HG03097 (cell line): ENCODE results near the gene EEPD1.

Experiments
- ATAC-seq: cut with Tn5 transposase; IDR thresholded peaks from one replicate; pipeline ENCODE4 v1.9.1; 2021; ENCODE audit not compliant: unreplicated experiment, low FRiP score

EEPD1 gene

DNA sequence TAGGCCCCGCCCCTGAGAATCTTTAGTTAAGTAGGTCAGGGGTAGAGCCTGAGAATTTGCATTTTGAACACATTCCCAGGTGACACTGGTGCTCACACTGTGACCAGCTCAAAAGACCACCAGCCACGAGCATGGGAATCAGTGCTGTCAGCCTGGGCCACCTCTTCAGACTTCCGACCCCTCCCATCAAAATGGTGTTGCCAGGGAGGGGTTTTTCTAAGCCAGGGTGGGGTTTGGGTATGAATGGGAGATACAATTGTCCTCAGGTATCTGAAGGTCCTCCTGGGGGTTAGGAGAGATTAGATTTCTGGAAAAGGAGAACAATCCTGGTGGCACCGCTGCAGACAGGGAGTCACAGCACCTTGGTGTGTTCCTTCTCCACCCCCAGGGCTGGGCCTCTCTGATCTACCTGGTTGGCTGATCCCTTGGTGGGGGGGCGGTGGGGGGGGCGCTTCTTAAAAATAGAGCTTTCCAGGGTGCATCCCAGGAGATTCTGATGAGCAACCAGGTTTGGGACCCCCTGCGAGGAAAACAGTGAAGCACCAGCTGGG is 125.1 kb downstream of the EEPD1 start:
- no peak for ATAC-seq

DNA sequence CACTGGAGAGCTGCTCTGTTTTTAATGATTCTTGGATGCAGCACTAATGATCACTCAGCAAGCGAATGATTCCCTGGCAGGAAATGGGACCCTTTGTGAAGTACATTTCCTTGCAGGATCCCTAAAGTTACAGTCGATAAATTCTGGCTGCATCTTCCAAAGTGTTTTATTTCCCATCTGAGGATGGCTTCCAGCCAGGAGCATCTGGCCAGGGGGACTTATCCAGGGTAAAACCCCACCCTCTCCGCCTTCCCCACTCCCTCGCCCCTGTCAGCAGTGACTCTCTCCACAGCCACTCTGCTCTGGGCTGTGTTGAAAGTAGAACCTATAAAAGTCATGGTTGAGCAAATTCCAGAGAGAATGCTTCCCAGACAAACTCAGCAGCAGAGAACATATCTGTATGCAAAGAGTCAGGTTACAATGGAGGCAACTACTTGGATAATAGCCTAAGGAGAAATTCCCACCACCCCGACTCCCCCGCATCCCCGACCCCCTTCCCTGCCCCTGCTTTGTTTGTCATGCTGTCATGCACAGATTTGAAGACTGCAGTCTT is 125.6 kb downstream of the EEPD1 start:
- ATAC-seq: no peak

DNA sequence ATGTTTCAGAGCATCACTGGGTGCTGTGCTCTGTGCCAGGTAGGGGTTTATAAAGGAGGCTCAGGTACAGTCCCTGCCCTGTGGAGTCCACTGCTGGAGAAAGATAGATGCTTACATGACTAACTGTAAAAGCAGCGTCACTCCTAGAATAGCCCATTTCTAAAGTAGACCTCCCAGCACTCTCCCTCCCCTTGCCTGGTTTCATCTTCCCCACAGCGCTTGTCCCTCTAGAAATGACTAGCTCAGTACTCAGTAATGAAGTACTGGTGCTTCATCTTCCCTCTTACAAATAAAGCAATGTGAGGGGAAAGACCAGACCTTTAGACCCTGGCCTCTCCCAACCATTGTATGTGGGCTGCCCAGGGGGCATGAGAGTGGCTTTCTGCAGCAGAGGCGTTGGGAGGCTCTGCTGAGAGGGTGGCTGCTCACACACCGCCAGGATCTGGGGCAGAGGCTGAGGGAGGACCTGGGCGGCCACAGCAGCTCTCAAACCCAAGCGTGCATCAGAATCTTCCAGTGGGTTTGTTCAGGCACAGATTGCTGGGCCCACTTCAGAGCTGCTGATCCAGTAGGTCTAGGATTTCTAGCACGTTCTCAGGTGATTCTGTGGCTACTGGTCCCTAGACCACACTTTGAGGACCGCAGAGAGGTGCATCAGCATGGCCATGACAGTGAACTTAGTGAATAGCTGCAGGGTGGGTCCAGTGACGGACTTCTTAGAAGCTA is 126.3 kb downstream of the EEPD1 start:
- ATAC-seq: peak; percentile 40

DNA sequence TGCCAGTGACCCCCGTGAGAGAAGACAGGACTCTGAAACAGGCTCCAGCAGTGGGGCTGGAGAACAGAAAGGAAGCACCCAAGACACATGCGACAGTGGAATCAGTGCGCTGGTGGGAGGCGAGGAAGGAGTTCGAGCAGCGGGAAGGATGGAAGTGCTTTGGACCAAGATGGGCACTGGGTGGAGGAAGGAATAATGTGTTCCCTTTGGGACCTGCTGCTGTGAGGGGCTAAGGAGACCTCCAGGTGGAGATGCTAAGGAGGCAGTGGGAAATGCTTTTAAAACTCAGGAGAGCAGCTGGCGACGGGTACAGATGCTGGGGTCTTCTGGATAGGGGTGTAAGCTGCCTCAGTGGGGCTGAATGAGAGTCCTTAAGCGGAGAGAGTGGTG is 126.9 kb downstream of the EEPD1 start:
- ATAC-seq: no peak

DNA sequence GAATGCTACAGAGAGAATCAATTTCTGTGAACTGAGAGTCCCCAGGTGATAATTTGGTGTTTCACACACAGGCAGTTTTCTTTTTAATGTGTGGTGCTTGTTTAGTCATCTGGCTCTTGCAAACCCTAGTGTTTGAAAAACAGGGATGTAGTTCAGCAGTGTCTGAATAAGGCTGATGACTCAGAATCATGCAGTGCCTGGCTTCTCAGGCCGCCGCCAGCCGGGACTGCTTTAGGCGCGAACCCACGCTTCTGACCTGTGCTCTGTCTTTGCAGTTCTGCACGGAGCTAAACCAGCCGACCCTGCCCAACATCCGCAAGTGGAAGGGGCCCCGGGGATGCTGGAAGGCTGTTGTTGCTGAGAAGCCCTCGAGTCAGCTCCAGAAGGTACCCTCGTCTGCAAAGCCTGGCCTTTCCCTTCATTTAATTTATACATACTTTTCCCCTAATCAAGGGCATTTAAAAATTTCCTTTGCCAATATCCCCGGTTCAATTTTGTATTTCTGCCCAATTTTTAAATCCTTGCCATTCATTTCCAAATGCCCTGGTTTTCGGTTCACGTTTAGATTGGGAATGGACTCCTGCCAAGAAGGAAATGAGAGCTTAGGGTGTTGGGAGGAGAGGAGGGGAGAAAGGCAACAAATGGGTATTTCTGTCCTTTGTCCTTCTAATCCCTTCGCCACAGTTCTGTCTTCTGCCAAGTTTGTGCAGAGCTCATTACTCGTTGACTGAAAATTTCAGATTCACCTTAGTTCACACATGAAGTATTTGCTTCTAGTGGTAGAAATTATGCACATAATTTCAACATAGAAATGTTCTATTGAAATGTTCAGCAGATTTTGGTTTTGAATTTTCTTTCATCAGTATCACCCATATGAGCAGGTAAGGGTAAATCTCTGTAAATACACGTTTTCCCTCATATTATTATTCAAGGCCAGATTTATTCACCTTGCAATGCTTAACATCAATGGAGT is 128.1 kb downstream of the EEPD1 start:
- ATAC-seq: no peak

DNA sequence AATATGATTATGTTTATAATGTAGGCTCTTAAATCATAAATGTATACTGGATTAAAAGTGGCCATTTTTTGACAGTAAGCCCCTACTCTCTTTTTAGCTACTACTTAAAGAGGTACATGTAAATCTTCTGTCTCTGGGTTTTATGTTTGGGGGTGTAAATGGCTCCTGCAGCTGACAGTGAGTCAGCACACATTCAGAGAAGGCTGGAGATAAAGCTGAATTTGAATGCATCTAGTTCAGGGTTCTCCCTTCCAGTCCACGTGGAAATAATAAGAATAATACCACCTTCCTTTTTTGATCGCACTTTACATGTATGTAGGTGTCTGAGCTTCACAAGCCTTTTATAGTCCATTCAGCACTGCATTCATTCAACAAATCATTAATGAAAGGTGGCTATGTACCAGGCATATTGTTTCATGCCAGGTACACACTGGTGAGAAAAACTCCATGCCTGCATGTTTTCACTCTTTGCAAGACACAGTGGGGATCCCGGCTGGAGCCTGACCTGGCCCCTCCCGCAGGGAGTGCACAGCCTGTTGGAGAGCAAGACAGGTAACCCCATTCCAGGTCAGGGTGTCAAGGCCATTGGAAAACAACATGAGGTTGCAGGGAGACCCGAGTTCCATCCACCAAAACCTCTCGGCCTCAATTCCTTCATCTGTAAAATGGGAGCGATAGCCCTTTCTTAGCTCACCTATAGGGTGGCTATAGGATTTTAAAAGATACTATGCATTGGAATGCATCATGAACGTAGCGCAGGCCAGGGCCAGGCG is 129.1 kb downstream of the EEPD1 start:
- no peak for ATAC-seq

DNA sequence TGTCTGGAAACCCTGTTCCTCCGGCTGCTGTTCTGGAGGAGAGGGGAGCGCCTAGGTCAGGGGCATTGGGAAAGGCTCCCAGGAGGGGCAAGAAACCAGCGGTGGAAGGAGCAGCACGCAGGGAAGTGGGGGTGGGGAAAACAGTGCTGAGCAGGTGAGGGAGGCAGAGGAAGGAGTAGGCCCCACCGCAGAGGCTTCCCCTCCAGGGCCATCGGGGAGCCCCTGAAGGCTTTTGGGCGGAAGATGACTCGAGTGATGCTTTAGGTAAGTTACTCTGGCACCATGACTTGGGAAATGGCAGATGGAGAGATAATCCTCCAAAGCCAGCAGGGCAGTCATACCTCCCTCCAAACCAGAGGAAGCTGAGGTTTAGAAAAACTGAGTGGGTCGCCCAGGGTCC is 130.1 kb downstream of the EEPD1 start:
- ATAC-seq: no peak

DNA sequence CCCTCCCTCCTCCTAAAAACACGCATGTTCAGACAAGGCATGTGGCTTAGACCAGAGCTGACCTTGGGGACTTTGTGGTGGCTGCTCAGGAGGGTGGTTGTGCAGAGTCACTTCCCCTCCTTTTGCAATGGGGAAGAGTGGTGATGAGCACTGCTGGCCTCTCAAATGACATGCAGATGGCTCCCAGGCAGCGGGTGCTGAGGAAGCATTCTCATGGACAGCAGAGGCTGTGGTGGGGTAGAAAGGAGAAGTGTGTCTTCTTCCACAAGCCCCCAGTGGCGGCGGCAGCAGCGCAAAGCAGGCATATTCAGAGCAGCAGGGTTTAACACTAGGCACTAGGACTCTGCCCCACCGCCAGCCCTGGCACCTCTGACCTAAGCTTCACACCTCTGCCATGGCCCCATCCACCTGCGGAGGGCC is 130.7 kb downstream of the EEPD1 start:
- ATAC-seq: peak; percentile 43

DNA sequence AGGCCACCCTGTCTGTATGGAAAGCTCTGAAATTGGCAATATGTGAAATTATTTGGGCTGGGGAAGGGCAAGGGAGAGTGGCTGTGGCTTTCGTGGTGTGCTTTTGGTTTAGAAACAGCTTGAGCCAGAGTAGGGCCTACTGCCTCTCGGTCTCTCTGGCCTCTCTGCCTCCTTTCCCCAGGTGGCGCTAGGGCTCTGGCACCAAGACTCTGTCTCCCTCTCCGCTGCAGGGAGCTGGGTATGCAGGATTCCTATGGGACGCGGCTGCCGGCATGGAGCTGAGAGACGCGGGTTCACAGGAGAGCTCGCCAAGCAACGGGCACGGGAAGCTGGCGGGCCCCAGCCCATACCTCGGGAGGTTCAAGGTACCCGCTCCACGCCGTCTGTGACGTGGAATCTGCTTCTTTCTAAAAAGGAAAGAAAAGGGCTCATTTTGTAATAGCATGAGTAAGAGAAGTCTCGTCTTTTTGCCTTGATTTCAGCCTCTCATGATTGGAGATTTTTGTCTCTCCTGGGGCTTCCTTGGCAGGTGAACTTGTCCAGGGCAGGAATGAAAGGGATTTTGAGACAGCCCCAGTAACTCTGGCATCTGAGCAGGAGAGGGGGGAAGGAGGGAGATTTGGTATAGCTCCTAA is 131.5 kb downstream of the EEPD1 start:
- no peak for ATAC-seq

DNA sequence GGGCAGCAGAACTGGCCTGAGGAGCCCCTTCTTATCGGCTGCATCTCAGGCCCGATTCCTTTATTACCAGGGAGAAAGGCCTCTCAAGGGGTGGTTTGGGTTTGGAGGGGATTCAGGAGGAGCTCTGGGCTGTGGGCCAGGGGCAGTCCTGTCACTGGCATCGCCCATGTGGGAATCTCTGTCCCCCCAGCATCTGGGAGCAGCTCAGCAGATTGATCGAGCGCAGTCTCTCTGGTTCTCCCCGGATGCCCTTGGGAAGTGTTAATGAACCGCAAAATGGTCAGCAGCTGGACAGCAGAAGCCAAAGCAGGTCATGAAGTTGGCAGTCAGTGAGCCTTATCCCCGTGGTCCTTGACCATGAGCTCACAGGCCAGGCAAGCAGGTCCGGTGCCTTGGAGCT is 132.2 kb downstream of the EEPD1 start:
- ATAC-seq: no peak

DNA sequence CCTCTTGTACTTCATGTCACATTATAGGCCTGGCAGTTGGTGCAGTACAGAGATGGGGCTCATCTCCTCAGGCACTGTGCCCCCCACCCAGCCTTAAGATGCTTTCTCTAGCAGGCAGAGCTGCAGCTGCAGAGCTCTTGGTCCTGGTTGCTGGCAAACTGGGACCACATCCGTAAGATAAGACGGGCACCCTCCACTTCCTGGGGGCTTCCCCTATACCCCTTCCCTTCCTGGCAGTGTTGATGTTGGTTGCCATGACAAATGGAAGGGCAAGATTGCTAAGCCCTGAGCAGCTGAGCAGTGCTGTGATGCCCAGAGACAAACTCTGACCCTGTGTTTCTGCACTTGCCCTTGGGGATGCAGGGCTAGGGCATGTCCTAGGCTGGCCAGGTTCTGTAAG is 133.2 kb downstream of the EEPD1 start:
- ATAC-seq: peak; percentile 37

DNA sequence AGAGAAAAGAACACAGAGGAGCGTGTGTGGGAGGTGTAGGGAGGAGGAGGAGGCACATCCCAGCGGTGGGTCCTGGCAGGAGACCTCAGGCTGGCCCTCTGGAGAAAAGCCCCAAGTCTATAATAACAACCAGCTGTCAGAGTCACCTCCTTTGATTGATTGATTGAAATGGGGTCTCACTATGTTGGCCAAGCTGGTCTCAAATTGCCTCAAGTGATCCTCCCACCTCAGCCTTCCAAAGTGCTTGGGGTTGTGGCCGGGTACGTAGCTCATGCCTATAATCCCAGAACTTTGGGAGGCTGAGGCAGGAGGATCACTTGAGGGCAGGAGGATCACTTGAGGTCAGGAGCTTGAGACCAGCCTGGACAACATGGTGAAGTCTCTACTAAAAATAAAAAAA is 133.6 kb downstream of the EEPD1 start:
- no peak for ATAC-seq

DNA sequence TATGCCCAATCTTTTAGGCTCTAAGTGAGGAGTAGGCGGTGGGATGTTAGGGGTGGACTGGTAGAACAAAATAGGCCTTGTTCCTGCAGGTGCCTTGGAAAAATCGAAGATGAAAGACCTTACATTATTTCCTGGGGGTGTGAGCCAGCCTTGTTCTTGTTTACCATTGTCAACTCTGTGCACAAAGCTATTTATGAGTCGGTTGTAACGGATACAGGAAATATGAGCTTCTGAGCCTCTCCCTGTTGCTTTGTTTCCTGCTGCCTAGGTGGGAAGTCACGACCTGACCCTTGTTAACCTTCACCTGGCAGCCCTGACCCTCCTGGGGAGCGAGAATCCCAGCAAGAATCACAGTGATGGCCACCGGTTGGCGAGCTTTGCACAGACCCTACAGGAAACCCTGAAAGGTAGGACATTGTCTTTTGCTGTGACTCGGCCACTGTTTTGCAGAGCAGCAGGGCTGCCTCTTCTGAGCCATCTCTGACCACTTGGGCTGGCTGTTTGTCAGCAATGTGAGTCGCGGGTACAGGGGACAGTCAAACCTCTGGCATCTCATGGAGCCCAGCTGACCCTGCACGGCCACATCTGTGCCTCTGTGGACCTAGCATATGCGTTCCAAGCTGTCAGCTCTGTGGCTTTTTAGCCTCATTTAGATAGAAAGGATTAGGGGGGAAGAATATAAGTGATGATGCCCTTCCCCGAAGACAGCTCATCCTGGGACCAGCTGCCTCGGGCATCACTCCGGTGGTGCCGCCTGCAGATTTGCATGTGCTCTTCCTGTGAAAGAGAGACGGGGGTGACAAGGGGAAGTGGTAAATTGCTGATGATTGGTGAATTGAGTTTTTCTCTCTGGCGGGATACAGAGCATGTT is 134.6 kb downstream of the EEPD1 start:
- peak; percentile 38 for ATAC-seq

DNA sequence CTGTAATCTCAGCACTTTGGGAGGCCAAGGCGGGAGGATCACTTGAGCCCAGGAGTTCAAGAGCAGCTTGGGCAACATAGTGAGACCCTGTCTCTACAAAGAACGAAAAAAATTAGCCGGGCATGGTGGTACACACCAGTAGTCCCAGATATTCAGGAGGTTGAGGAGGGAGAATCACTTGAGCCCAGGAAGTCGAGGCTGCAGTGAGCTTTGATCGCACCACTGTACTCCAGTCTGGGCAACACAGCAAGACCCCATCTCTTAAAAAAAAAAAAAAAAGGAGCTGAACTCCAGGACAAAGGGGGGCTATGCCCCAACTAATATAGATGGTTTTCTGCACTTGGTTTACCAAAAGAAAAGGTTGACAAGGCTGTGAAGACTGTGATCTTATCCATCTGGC is 135.4 kb downstream of the EEPD1 start:
- no peak for ATAC-seq

DNA sequence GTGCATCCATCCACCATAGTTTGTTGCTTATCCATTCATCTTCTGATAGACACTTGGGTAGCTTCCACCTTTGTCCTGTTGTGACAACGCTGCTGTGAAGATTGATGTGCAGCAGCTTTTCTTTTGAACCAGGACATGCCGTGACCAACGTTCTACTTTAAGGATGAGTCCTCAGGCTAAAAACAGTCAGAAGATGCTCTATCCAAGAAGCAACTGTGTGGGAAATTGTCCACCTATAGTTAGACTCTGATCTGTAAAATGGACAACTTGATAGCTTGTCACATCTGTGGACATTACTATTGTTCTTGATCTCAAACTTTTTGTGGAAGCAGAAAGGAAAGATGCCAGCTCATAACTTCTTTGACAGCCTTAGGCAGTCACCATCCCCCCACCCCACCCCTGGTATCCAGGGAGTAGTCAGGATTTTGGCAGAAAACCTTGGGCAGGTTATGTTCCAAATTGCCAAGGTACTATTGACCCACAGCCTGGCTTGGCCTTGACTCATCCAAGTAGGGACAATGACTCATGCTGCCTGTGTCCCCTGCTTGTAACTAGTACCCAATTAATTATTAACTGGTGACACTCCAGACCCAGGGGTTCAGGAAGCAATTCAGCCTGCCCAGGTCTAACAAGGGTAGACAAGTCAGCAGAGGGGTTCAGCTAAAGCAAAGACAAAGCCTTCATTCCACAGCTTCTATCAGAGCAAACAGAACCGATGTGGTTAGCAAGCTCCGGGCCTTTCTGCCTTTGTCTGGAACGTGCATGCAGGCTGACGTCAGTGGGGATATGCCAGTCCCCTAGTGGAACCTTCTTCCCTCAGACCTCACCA is 137.0 kb downstream of the EEPD1 start:
- ATAC-seq: no peak

DNA sequence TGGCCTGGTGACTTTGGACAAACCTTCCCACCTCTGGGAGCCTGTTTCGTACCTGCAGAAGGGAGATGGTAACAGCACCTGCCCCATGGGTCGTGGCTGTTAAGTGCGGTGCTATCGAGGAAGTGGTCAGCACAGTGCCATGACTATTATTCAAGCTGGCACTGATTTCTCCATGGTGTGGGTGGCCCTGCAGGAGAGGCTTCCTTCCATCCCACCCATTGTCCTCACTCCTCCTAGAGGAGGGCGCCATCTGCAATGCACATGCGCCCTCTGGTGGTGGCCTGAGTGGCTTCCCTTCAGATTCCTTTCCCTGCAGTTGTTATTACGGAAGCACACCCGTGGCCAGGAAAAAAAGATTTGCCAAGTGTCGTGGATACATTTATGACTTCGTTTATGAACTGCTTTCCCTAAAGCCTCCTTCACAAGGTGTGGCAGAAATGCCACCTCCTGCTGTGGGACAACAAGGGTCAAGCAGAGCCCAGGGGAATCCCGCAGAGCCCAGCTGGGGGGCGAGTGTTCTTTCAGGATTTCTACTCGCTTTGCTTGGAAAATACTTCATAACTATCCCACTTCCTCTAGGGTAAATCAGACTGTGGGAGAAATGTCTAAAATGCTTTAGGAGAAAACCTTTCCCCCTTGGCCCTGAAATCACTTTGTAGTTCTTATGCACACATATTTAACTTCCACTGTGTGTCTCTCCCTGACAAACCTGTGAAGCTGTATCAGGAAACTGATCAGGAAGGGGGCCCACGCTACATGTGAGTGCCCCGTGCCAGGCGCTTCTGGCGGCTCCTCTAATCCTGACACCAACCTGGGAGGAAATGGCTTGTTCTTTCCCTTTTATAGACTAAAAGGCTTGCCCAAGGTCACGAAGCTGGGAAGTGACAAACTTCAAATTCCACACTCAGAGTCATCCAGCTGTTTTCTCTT is 138.6 kb downstream of the EEPD1 start:
- ATAC-seq: no peak

DNA sequence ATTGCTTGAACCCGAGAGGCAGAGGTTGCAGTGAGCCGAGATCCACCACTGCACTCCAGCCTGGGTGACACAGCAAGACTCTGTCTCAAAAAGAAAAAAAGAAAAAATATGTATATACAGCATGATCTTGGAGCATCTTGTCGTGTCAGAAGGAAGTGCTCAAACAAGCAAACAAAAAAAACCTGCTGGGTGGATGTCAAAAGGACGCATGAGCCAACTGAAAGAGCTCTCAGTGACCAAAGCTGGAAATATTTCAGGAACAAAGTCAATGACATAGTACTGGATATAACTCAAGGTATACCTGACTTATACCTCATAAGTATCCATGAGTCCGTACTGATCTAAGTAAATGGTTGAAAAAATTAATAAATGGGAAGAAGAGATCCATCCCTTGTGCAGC is 142.0 kb downstream of the EEPD1 start:
- ATAC-seq: no peak
